ENCODE measurements around the gene FYN.

Gene FYN

DNA sequence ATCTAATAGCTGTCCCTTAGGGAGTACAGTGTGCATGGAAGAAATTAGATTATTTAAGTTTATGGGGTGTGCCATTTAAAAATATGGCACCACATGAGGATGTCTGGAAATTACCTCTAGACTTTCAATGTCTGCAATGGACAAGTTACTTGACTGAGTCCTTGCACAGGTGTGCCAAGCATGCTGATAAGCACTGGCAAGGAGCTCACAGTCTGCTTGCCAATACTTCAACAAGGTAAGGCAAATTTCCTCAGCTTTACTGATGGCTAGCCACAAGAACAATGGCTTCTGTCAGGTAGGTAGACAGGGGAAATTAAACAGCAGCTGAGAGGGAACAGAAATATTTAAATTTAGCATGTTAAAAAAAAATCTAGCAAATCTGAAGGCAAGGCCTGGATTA lies 176.4 kb downstream of the FYN start:
- Histone ChIP-seq H3K9ac (ENCODE audit: low read depth, low read length) (no peak overlapping the region), H3K4me1 (ENCODE audit: insufficient read depth, low read length) (no peaks in the 10 kb centered on the region), H3K9me3 (ENCODE audit: control insufficient read depth, insufficient read depth, low read length) (no peaks in the 10 kb centered on the region), H3K36me3 (ENCODE audit: insufficient read depth, low read length) (no peaks in the 10 kb centered on the region; the same call in 1 of the 2 replicates)

DNA sequence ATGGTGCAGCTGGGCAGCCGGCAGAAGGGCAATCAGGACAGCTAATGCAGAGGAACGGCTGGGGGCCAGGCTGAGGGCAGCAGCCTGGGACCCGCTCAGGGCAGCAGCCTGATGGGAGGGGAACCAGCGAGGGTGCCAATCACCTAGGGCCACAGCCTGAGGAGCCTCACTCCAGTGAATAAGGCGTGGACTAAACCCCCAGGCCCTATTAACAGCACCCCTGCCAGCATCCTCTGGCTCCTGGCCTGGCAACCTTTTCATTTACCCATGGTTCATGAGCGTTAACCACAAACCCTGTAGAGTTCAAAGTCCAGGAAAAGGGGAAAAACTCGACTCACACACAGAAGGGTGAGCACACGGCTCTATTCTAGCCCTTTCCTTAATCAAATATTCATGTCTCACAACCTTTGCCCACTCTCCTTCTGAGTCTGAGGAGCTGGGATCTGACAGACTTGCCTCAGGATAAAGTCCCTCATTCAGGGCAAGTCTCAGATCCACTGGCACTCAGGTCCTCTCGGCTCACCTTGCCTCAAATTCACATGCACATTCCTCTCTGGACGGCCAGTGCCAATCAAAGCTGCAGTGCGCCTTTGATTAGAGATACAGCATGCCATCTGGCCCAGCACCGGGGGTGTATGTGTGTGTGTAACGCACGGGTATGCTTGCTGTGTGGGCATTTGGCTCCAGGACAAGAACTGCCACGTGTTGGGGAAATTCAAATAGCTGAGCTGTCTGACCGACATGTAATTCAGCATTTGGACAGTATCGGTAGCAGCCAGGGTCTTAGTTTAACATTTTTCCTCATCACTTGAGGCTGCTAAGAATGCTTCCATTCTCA lies 180.7 kb downstream of the FYN start:
- Histone ChIP-seq H3K9ac (ENCODE audit: low read depth, low read length) (no peak overlapping the region), H3K4me1 (ENCODE audit: insufficient read depth, low read length) (no peaks in the 10 kb centered on the region), H3K36me3 (ENCODE audit: insufficient read depth, low read length) (peaks cover 7% of the 10 kb centered on the region), H3K9me3 (ENCODE audit: control insufficient read depth, insufficient read depth, low read length) (no peaks in the 10 kb centered on the region)

DNA sequence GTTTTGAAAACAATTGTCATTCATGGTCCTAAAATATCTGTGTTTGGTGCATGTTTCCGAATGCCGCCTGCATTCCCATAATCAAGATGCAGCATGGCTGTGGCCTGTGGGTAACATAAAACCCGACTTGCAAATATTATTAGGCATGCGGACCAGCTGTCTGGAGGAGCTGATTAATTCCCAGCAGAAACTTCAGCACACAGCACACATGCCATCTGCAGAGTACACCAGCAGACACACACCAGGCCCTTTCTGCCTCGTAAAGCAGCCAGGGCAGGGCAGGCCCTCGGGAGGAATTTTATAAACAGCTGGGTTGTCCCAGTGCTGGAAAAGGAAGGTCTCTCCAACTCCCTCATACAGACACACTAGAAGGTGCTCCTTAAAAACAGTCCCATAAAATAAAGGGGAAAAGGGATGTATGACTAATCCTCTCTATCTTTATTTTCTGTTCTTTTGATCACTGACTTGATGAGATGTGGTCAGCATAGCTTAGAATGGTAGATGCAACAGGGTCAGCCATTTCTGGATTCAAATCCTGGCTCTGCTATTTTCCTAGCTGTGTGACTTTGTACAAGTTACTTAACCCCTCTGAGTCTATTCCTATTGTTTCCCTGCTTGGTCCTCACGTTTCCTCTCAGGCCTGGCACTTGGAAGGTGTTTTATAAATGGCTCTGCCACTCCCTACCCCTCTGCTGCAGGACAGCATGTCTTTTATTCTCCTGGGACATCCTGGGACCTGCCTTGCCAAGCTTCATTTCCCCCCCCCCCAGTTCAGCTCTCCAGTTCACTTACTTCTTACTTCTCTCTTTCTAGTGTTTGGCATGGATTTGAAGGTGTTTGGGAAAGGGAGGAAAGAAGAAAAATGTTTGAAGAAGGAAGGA lies 181.7 kb downstream of the FYN start:
- H3K4me1 ChIP-seq (ENCODE audit: insufficient read depth, low read length), result peaks cover 2% of the 10 kb centered on the region
- H3K36me3 ChIP-seq (ENCODE audit: insufficient read depth, low read length), result peaks cover 7% of the 10 kb centered on the region
- no peak overlapping the region for H3K9ac ChIP-seq (ENCODE audit: low read depth, low read length)
- no peaks in the 10 kb centered on the region for H3K9me3 ChIP-seq (ENCODE audit: control insufficient read depth, insufficient read depth, low read length)

DNA sequence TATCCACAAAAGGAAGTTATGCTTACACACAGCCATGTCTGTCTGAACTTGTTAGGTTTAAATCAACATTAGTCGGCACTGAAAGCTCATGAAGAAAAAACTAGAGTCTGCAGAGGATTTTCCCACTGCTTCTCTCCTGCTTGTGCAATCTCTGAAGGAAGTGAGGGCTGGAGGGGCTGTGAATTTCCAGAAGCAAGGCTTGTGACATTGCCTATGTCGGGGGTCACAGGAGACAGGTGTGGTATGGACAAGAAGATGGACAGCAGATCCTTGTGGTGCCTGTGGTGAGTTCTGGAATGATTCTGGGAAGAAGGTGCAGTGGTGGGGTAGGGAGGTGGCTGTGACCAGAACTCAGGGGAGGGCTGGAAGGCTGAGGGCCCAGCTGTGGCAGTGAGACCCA lies 183.3 kb downstream of the FYN start:
- Histone ChIP-seq H3K4me1 (ENCODE audit: insufficient read depth, low read length) (peaks cover 4% of the 10 kb centered on the region), H3K9me3 (ENCODE audit: control insufficient read depth, insufficient read depth, low read length) (no peaks in the 10 kb centered on the region), H3K9ac (ENCODE audit: low read depth, low read length) (no peak overlapping the region), H3K36me3 (ENCODE audit: insufficient read depth, low read length) (peaks cover 7% of the 10 kb centered on the region)

DNA sequence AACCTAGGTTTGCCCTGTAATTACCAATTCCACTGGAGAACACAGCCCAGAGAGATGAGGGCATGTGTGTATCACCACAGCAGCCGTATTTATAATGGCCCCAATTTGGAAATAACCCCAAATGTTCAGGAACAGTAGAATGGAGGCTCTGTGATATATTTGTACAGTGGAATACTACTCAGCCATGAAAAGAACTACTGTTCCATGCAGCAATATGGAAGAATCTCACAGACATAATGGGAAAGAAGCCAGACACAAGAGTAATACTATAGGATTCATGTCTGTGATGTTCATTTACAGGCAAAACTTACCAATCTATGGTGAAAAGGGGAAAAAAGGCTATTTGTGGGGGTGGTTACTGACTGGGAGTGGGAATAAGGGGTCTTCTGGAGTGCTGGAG lies 183.8 kb downstream of the FYN start:
- H3K36me3 ChIP-seq (ENCODE audit: insufficient read depth, low read length), result peaks cover 7% of the 10 kb centered on the region
- H3K9ac ChIP-seq (ENCODE audit: low read depth, low read length), result no peak overlapping the region
- peaks cover 4% of the 10 kb centered on the region for H3K4me1 ChIP-seq (ENCODE audit: insufficient read depth, low read length)
- no peaks in the 10 kb centered on the region for H3K9me3 ChIP-seq (ENCODE audit: control insufficient read depth, insufficient read depth, low read length)

DNA sequence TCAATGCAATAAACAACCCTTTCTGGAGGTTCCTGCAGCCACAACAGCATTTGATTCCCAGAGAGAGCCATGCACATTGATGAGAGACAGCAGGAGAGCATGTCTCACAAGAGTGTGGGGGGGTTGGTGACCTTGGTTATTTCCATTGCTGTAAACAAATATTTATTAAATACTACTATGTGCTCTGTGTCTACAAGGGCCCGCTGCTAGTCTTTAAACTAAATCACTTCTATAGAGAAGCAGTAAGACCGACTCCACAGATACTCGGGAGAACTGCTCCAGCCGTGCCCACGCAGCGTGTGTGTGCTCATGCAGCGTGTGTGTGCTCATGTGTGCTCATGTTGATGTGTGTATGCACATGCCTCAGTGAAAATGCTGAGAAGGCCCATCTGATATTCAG lies 184.9 kb downstream of the FYN start:
- Histone ChIP-seq H3K9me3 (ENCODE audit: control insufficient read depth, insufficient read depth, low read length) (no peaks in the 10 kb centered on the region), H3K9ac (ENCODE audit: low read depth, low read length) (no peak overlapping the region), H3K36me3 (ENCODE audit: insufficient read depth, low read length) (peaks cover 7% of the 10 kb centered on the region; the same call in 1 of the 2 replicates), H3K4me1 (ENCODE audit: insufficient read depth, low read length) (peaks cover 4% of the 10 kb centered on the region)

DNA sequence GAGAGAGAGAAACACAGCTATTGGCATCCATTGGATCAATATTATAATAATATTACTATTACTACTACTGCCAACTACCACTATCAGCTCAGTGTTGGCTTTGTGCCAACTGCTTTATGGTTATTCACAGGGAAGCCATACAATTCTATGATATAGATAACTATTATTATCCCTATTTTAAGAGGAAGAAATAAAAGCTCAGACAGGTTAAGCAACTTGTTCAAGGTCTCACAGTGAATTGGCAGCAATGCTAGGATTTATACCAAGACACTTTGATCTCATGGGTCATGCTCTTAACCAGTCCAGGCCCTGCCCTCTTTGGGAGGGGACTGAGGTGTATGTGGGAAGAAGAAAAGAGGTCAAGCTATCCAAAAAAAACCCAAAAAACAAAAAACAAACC lies 185.6 kb downstream of the FYN start:
- Histone ChIP-seq H3K4me1 (ENCODE audit: insufficient read depth, low read length) (peaks cover 4% of the 10 kb centered on the region), H3K9me3 (ENCODE audit: control insufficient read depth, insufficient read depth, low read length) (no peaks in the 10 kb centered on the region), H3K9ac (ENCODE audit: low read depth, low read length) (no peak overlapping the region), H3K36me3 (ENCODE audit: insufficient read depth, low read length) (peaks cover 7% of the 10 kb centered on the region; the same call in 1 of the 2 replicates)

DNA sequence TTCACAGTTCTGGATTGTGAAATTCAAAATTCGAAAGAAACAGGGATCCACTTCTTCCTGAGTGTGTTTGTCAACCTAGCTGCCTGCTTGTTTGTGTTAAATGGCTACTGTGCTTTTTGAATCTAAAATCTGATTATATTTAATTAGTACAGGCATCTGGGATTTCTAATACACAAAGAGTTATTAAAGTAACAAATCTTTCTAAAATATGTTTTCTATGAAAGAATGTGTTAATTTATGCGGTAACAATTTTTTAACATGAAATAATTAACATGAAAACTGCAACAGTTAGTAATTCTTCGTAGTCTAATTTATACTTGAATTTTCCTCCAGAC lies 186.4 kb downstream of the FYN start:
- H3K4me1 ChIP-seq (ENCODE audit: insufficient read depth, low read length), result peaks cover 4% of the 10 kb centered on the region
- H3K9ac ChIP-seq (ENCODE audit: low read depth, low read length), result no peak overlapping the region
- peaks cover 7% of the 10 kb centered on the region; the same call in 1 of the 2 replicates for H3K36me3 ChIP-seq (ENCODE audit: insufficient read depth, low read length)
- no peaks in the 10 kb centered on the region for H3K9me3 ChIP-seq (ENCODE audit: control insufficient read depth, insufficient read depth, low read length)

DNA sequence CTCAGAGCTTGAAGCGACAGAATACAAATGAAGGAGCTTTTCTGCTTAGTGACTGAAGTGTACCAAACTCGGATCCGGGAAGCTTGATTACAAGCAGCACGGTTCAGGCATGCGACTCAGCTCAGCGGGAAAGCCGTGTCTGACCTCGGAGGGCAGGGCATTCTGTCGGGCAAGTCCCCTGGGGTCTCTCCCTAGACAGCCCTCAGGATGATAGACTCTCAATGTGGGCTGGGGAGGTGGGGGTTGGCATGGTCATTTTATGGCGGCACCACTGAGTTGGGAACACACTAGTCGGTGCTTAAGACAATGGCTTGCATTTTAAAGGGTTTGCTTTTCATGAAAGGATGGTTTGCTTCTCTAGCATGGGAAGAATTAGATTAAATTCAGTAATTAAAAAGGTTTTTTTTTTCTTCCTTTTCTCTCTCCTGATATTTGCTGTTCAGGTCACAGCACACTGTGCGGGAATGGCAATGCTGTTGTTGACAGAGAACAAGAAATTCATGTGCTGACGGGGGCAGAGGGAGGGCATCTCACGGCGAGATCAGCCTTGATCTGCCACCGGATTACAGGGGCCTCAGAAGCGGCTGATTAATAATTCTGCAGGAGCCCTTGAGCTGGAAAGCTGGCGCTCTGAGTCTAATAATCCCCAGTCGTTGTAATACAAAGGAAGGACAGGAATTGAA lies 186.9 kb downstream of the FYN start:
- H3K4me1 ChIP-seq (ENCODE audit: insufficient read depth, low read length), result peaks cover 4% of the 10 kb centered on the region
- peaks cover 7% of the 10 kb centered on the region; the same call in 1 of the 2 replicates for H3K36me3 ChIP-seq (ENCODE audit: insufficient read depth, low read length)
- no peak overlapping the region for H3K9ac ChIP-seq (ENCODE audit: low read depth, low read length)
- no peaks in the 10 kb centered on the region for H3K9me3 ChIP-seq (ENCODE audit: control insufficient read depth, insufficient read depth, low read length)

DNA sequence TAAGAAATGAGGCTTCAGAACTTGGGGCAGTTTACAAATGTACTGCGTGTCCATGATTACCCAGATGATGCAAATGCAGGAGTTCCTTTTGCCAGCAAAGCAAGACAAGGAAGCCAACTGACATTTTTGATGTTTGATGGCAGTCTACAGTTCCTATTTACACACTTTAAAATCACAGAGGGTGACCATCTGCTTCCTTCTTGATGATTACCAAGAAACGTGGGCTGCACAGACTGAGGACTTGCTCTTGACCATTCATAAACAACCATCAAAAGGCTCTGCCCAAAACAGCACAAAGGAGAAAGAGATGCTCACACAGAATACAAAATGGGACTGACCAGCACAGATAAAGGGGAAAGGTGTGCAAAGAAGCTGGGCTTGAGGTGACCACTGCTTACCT lies 187.7 kb downstream of the FYN start:
- no peak overlapping the region for H3K9ac ChIP-seq (ENCODE audit: low read depth, low read length)
- no peaks in the 10 kb centered on the region for H3K9me3 ChIP-seq (ENCODE audit: control insufficient read depth, insufficient read depth, low read length)
- H3K4me1 ChIP-seq (ENCODE audit: insufficient read depth, low read length), result peaks cover 4% of the 10 kb centered on the region
- peaks cover 5% of the 10 kb centered on the region; the same call in 1 of the 2 replicates for H3K36me3 ChIP-seq (ENCODE audit: insufficient read depth, low read length)

DNA sequence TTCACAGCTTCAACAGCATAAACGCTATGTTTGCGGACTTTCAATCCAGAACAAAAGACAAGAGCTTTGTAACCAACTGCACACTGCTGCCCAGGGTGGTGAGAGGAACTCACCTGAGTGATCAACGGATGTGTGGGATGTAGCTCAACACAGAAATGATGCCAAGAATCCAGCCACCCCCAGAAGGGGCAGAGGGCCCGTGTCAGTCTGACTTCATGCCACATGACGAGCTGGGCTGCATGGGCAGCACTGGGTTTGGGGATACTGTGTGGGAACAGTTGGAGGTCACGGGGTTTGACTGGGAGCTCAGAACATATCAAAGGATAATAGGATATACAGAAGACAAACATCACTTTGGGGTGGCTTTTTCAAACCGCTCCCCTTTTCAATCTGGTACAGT lies 188.2 kb downstream of the FYN start:
- peaks cover 4% of the 10 kb centered on the region for H3K4me1 ChIP-seq (ENCODE audit: insufficient read depth, low read length)
- peaks cover 1% of the 10 kb centered on the region; the same call in 1 of the 2 replicates for H3K36me3 ChIP-seq (ENCODE audit: insufficient read depth, low read length)
- no peaks in the 10 kb centered on the region for H3K9me3 ChIP-seq (ENCODE audit: control insufficient read depth, insufficient read depth, low read length)
- H3K9ac ChIP-seq (ENCODE audit: low read depth, low read length), result no peak overlapping the region

DNA sequence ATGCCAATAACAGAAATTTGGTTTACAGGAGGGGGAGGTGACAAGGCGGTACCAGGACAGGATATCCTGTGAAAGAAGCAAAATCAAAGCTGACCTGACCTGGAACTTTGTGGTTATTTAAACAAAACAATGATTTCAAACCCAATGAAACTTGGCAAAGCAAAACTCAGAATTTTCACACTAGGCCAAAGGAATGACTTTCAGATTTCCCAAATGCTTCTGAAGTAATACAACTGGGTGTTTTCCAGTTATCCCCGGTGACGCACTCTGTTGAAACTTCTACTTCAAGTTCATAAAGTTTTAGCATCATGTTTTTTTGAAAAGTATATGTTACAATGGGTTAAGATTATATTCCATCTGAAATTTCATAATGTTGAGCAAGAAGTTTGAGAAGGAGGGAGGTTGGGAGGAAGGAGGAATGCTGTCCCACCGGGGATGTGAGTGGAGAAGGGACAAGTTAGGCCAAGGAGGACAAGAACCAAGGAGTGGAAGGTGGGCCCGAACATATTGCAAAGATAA lies 189.4 kb downstream of the FYN start:
- Histone ChIP-seq H3K9me3 (ENCODE audit: control insufficient read depth, insufficient read depth, low read length) (no peaks in the 10 kb centered on the region), H3K4me1 (ENCODE audit: insufficient read depth, low read length) (peaks cover 4% of the 10 kb centered on the region), H3K36me3 (ENCODE audit: insufficient read depth, low read length) (no peaks in the 10 kb centered on the region; the same call in 1 of the 2 replicates), H3K9ac (ENCODE audit: low read depth, low read length) (no peak overlapping the region)

DNA sequence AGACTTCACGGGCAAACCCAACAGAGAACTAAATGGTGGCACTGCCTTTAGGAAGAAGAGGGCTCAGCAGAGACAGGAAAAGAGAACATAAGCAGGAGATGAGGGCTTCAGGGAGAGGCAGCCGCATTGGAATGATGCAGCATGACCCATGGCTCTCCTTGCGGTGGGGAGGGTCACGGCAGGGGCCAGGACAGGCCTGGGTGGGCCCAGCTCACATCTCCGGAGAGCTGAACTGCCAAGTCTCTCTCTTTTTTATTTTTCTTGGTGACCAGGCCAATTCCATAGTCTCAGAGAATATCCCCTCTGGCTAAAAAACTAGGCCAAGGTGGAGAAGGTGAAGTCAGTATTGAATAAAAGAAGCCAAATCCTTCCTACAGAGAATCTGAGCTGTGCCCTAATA lies 190.1 kb downstream of the FYN start:
- no peaks in the 10 kb centered on the region for H3K9me3 ChIP-seq (ENCODE audit: control insufficient read depth, insufficient read depth, low read length)
- H3K4me1 ChIP-seq (ENCODE audit: insufficient read depth, low read length), result peaks cover 4% of the 10 kb centered on the region
- H3K9ac ChIP-seq (ENCODE audit: low read depth, low read length), result no peak overlapping the region
- no peaks in the 10 kb centered on the region; the same call in 1 of the 2 replicates for H3K36me3 ChIP-seq (ENCODE audit: insufficient read depth, low read length)

DNA sequence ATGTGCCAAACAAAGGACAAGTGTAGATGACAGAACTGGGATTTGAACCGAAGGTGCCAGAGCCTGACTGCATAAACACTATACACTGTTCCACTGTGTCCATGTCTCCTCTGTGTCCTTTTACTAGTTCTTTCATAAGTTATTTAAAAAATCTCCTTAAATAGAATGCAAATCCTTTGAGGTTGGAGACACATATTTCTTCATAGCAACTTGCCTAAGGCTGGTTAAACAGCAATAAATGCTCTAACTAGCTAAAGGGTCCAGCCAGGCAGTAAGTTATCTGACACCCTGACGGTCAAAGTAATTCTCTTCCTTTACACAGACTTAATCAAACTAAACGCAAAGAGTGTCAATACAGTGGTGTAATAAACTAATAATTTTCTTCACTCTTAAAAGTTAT lies 191.4 kb downstream of the FYN start:
- no peaks in the 10 kb centered on the region; the same call in 1 of the 2 replicates for H3K36me3 ChIP-seq (ENCODE audit: insufficient read depth, low read length)
- H3K4me1 ChIP-seq (ENCODE audit: insufficient read depth, low read length), result peaks cover 15% of the 10 kb centered on the region
- H3K9me3 ChIP-seq (ENCODE audit: control insufficient read depth, insufficient read depth, low read length), result no peaks in the 10 kb centered on the region
- no peak overlapping the region for H3K9ac ChIP-seq (ENCODE audit: low read depth, low read length)

Data from ES-I3 (cell line).